GDM1 (cell line): Measurements from ENCODE around the gene TMC1.
"Not testable (repeated sequence)": the region's sequence is repeated elsewhere in the genome, so short reads cannot be mapped to it uniquely, and the experiment has no call there.

Experiments used
- DNase-seq: peaks from one replicate; lab custom pipeline; 2025; lab: John Stamatoyannopoulos, UW

The TMC1 gene

GRCh38 chr9:72521416-72521815, at the start of gene TMC1:
TSS of gene TMC1 (plus strand) at chr9:72521608. CDS start at chr9:72648649, 127,041 bp downstream.
- not testable (repeated sequence) for DNase-seq

GRCh38 chr9:72473474-72474261, 47.7 kb upstream of the TMC1 start:
- no peak for DNase-seq

DNA sequence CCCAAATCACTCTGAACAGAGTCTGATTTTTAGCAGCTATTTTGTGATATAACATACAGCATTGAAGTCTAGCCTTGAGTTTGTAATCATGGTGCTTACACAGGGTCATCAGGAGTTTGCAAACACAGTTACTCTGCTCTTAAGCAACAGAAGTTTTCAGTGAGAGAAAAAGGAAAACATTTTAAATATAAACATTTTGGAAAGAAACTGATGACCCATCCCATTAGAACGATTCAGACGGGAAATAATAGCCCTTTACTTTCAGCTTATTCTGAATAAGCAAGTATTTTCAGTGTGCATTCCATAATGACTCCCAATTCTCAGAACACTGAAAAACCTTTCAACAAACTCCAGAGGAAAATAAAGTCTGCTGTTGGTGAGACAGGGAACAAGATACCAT, 46.7 kb upstream of the TMC1 start:
- DNase-seq: no peak

GRCh38 chr9:72476100-72476499, 45.3 kb upstream of the TMC1 start:
- no peak for DNase-seq

GRCh38 chr9:72476617-72477437, 44.6 kb upstream of the TMC1 start:
- DNase-seq: no peak

- no peak for DNase-seq
Observed at GRCh38 chr9:72477930-72478518, 43.4 kb upstream of the TMC1 start.

DNA sequence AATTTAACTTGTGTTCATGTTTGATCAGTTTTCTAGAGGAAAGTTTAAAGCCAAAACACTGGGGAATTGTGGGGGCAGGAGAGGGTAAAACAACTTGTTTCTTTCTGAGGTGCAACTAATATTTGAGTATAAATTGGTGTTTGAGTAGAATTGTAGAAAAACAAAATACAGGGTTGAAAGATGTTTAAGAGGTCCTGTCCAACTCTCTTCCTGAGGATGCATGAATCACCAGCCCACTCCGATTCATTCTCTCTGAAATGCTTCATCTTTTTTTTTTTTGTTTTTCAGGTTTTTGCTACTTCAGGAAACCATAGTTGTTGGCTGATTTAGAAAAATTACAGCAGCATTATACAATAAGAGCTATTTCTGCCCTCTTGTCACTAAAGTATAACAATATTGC, 42.4 kb upstream of the TMC1 start:
- no peak for DNase-seq

DNA sequence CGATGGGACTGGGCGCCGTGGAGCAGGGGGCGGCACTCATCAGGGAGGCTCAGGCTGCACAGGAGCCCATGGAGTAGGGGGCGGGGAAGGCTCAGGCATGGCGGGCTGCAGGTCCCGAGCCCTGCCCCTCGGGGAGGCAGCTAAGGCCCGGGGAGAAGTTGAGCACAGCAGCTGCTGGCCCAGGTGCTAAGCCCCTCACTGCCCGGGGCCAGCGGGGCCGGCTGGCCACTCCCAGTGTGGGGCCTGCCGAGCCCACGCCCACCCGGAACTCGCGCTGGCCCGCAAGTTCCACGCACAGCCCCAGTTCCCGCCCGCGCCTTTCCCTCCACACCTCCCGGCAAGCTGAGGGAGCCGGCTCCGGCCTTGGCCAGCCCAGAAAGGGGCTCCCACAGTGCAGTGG, 41.1 kb upstream of the TMC1 start:
- not testable (repeated sequence) for DNase-seq

GRCh38 chr9:72480921-72481320, 40.5 kb upstream of the TMC1 start:
- no peak for DNase-seq

GRCh38 chr9:72485821-72486593, 35.4 kb upstream of the TMC1 start:
- no peak for DNase-seq

GRCh38 chr9:72486594-72486955, 34.8 kb upstream of the TMC1 start:
- no peak for DNase-seq

- DNase-seq: not testable (repeated sequence)
Observed at GRCh38 chr9:72487665-72488064, 33.7 kb upstream of the TMC1 start.

DNA sequence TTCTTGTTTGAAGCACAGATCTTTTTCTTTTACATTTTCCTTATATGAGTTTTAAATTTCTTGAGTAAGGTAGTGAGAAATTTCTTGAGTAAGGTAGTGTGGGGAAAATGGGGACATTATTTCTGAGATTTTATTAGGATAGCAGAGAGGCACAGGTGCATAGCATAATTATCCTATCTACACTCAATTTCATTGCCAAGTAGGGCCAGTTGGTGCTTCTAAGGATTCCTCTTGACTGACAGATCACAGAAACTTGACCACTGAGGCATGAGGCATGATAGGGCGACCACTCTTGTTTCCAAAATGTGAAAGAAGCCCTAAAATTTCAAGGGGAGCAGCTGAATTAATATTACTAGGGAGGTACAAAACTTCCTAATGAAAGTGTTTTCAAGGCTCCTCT, 31.4 kb upstream of the TMC1 start:
- DNase-seq: no peak

- no peak for DNase-seq
Observed at GRCh38 chr9:72491242-72491641, 30.2 kb upstream of the TMC1 start.

DNA sequence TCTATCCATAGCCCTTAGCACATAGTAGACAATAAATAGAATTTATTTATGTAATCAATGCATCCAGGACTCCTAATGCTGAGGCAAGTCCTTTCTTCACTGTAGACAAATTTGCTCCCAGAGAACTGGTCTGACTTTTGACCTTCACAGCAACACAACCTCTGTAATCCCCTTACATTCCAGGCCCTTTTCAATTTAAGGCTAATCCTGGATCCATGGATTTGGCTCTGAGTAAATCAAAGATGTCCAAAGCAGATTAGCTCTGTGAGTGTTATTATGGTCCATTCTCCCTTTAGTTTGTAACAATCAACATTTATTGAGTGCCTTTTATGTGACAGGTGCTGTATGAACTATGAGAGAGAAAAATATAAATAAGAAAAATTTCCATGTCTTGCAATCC, 27.4 kb upstream of the TMC1 start:
- DNase-seq: no peak

DNA sequence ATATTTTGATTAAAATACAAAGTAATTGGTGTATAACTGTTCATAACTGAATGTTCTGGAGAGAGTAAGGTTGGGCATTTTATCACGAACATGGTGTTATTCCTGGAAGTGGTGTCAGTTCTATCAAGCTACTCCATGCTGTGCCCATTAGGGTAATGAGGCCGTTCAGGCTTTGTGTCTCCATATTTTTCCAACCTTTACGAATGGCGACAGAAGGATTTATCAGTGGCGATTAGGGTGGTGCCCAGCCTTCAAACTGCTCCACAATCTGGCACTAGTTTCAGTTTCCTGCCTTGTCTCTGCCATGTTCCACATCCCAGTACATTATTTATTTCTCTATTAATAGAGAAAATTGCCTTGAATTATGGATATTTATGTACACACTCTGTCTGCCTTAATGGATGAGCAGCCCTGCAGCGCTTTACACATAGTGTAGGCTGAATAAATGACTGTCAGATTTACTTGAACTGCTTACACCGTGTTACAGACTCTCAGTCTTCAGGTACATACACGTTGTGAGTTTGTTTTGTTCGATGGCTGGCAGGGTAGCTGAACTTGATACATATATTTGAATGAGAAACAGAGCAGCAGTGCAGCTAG, 23.9 kb upstream of the TMC1 start:
- DNase-seq: no peak

GRCh38 chr9:72506615-72507014, 14.8 kb upstream of the TMC1 start:
- DNase-seq: no peak

DNA sequence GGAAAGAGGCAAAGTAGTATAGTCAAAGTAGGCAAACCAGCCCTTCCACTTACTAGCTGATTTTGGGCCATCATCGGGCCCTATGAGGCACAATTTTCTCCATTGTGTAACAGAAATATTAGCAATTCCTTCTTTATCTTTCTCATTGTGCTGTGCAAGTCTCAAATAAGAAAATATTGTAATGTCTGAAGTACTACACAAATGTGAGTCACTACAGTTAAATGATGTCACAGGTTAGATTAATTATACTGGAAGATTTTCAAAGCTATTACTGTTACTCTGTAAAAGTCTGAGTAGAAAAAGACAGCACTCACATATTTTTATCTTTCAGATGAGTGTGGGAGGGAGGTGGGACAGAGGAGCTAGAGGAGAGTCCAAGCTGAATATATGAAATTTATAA, 12.4 kb upstream of the TMC1 start:
- DNase-seq: no peak

DNA sequence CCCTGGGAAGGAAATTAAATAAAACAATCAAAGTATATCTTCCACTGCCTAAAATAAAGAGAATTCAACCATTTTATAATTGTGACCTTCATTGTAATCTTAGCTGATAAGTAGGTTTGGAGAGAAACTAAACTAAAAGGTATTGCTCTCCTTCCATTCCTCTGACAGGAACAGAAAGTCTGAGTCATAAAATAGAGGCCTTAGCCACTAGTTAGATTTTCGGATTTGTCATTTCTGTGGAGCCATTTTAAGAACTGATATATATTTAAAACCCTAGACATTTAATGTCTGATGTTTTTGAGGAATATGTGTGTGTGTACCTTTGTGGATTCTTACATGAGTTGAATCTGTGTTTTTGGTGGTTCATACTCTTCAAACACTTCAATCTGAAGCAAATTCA, 11.8 kb upstream of the TMC1 start:
- DNase-seq: no peak

DNA sequence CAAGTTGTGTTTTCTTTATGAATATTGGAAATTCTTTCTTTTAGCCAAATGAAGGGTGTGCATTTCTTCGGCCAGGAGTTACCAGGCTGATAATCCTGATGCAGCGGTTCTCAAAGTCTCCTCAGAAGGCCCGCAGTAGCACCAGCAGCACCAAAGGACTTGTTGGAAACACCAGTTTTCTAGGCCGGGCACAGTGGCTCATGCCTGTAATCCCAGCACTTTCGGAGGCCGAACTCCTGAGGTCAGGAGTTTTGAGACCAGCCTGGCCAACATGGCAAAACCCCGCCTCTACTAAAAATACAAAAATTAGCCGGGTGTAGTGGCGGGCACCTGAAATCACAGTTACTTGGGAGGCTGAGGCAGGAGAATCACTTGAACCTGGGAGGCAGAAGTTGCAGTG, 397 bp upstream of the TMC1 start:
- not testable (repeated sequence) for DNase-seq

- no peak for DNase-seq
Observed at GRCh38 chr9:72524820-72525540, 3.6 kb downstream of the TMC1 start.
